ENCODE results near the gene TNFAIP2. TPM values are rescaled to one million over a fixed set of nuclear protein-coding genes. Genes with fewer than 3 reads are reported as not detected.

Gene TNFAIP2
- total and polyA plus RNA-seq, 2 experiments from 2014 or later, result 9.9 to 14.1 TPM

GRCh38 chr14:103089386-103090335 lies 33.6 kb upstream of the TNFAIP2 start:
- Histone ChIP-seq H3K79me2 (replicated peaks; ENCODE audit: insufficient read depth) (no peaks in the 10 kb centered on the region), H3K9me2 (ENCODE audit: insufficient read depth) (no peaks in the 10 kb centered on the region), H3K27ac (ENCODE audit: low read depth) (no peak overlapping the region), H3F3A (replicated peaks; ENCODE audit: low read depth) (0 out of 2 replicates have a peak, but pooled peaks cover 4% of the 10 kb centered on the region), H3K36me3 (ENCODE audit: insufficient read depth) (no peaks in the 10 kb centered on the region), H3K4me3 (no peak overlapping the region), H3K4me1 (ENCODE audit: insufficient read depth) (peaks cover 6% of the 10 kb centered on the region), H3K27me3 (ENCODE audit: insufficient read depth) (peaks cover 22% of the 10 kb centered on the region), H4K20me1 (replicated peaks; ENCODE audit: insufficient read depth) (no peaks in the 10 kb centered on the region), H2AFZ (no peak overlapping the region), H3K4me2 (no peak overlapping the region)
- DNase-seq (ENCODE audit: low spot score) (no peak), ATAC-seq (no peak)
- Mint-ChIP-seq H3K27ac (no peak overlapping the region), H3K9me3 (no peaks in the 10 kb centered on the region), H3K36me3 (ENCODE audit: low read depth) (no peaks in the 10 kb centered on the region), H3K4me3 (no peak overlapping the region), H3K27me3 (ENCODE audit: insufficient read depth, low read depth, poor library complexity) (peaks cover 24% of the 10 kb centered on the region), H3K4me1 (peaks cover 6% of the 10 kb centered on the region)
- TF ChIP-seq REST (IDR thresholded peaks at IDR 0.05; ENCODE audit: unreplicated experiment), result no peak
- no peak for TF ChIP-seq CREB1 (CRISPR knock-in tag; IDR thresholded peaks at IDR 0.05; ENCODE audit: low read depth)
- no peak for TF ChIP-seq ZNF462 (CRISPR knock-in tag; IDR thresholded peaks at IDR 0.05)

All from GM23338 (cell line).